ENCODE results near the gene DCUN1D4.

DNA sequence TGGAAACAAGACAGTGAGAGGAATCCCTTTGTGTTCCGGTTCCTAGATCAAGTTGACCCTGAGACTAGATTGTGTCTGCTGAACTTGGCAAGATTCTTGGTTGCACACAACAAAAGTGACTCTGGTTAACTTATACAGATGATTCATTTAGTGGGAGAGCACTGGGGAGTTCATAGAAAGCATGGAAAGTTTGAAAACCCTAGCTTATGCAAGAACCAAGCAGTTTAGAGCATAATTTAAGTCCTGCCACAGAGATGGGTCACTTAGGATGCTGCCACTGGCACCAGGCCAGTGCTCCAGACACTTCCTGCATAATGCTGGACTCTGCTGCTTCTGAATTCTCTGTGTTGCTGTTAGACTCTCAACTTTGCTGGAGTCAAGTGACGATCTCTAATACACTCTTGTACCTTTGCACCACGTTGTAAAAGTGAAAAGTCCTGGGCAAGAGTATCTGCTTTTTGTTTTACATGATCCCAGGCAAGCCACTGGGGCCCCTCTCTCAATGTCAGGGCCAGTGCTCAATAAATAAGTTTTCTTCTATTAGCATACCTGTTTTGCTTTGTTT lies 12.7 kb upstream of the DCUN1D4 start:
- TF ChIP-seq CTCF (IDR thresholded peaks at IDR 0.05; ENCODE audit: insufficient read depth, low read length) (no peak), SPI1 (IDR thresholded peaks at IDR 0.05; ENCODE audit: borderline replicate concordance, low read depth) (no peak), POLR2AphosphoS5 (IDR thresholded peaks at IDR 0.05; ENCODE audit: low read depth) (no peak)
